Measurements from ENCODE around the gene PCDHB5.
A peak's percentile ranks its signal among the peaks of the same experiment; 100 is the strongest.
"Not testable (repeated sequence)": the region's sequence is repeated elsewhere in the genome, so short reads cannot be mapped to it uniquely, and the experiment has no call there.

PCDHB5 gene

DNA sequence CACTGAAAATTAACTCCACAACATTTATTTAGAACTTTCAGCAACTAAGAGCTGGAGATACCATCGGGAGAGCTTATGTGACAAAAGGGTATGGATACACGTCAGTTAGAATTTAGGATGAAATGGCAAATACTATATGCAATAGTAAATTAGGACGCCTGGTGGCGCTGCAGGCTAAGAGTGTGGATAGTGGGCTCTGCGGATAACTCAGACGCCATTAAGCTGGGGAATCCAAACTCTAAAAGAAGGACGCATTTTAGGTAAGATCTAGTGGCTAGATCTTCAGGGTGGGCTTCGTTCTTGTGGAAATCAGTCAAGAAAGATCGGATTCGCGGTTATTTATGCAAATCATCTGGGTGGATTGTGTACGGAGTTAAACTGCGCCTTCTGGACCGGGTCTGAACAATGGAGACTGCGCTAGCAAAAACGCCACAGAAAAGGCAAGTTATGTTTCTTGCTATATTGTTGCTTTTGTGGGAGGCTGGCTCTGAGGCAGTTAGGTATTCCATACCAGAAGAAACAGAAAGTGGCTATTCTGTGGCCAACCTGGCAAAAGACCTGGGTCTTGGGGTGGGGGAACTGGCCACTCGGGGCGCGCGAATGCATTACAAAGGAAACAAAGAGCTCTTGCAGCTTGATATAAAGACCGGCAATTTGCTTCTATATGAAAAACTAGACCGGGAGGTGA lies at the start of gene PCDHB5:
TSS of gene PCDHB5 (plus strand) at position 177 of the 688 bp plus-strand sequence. CDS start at position 406, 229 bp downstream.
- peak; percentile 42 for DNase-seq

DNA sequence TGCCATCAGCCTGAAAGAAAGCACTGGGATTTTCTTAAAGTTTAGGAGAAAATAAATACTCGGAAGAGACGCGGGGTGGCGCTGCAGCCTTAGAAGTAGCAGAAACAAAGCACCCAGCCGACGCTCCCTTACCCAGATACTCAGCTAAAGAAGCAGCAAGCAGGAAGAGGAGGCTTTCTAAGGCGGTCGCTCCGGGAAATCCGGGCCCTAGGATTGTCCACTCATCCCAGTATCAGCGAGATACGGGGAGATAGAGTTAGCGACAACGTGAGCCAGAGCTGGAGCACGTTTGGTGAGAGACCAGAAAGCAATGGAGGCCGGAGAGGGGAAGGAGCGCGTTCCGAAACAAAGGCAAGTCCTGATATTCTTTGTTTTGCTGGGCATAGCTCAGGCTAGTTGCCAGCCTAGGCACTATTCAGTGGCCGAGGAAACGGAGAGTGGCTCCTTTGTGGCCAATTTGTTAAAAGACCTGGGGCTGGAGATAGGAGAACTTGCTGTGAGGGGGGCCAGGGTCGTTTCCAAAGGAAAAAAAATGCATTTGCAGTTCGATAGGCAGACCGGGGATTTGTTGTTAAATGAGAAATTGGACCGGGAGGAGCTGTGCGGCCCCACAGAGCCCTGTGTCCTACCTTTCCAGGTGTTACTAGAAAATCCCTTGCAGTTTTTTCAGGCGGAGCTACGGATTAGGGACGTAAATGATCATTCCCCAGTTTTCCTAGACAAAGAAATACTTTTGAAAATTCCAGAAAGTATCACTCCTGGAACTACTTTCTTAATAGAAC lies 40.3 kb upstream of the PCDHB5 start, which contains the start of gene PCDHB2:
TSS of gene PCDHB2 (plus strand) at position 135 of the 782 bp plus-strand sequence. CDS start at position 311, 176 bp downstream.
- no peak for DNase-seq

DNA sequence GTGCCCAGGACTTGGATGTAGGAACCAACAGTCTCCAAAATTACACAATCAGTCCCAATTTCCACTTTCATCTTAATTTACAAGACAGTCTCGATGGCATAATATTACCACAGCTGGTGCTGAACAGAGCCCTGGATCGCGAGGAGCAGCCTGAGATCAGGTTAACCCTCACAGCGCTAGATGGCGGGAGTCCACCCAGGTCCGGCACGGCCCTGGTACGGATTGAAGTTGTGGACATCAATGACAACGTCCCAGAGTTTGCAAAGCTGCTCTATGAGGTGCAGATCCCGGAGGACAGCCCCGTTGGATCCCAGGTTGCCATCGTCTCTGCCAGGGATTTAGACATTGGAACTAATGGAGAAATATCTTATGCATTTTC lies 39.8 kb upstream of the PCDHB5 start:
- no peak for DNase-seq

- DNase-seq, result not testable (repeated sequence)
These were observed 38.8 kb upstream of the PCDHB5 start for GRCh38 chr5:141096181-141096580.

GRCh38 chr5:141096586-141096985 lies 38.4 kb upstream of the PCDHB5 start:
- not testable (repeated sequence) for DNase-seq

- no peak for DNase-seq
These were observed 34.7 kb upstream of the PCDHB5 start, which contains the start of gene PCDHB3 for GRCh38 chr5:141100243-141100805. Gene PCDHB3 (plus strand): TSS chr5:141100473. CDS start chr5:141100650, 177 bp downstream.

DNA sequence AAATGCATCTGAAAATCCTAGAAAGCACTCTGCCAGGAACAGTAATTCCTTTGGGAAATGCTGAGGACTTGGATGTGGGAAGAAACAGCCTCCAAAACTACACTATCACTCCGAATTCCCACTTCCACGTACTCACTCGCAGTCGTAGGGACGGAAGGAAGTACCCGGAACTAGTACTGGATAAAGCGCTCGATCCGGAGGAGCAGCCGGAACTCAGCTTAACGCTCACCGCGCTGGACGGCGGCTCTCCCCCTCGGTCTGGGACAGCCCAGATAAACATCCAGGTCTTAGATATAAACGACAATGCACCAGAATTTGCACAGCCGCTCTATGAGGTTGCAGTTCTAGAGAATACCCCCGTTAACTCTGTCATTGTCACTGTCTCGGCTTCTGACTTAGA lies 33.9 kb upstream of the PCDHB5 start:
- no peak for DNase-seq

DNA sequence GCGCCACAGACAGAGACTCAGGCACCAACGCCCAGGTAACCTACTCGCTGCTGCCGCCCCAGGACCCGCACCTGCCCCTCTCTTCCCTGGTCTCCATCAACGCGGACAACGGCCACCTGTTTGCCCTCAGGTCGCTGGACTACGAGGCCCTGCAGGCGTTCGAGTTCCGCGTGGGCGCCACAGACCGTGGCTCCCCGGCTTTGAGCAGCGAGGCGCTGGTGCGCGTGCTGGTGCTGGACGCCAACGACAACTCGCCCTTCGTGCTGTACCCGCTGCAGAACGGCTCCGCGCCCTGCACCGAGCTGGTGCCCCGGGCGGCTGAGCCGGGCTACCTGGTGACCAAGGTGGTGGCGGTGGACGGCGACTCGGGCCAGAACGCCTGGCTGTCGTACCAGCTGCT lies 32.9 kb upstream of the PCDHB5 start:
- not testable (repeated sequence) for DNase-seq

- not testable (repeated sequence) for DNase-seq
These were observed 32.5 kb upstream of the PCDHB5 start for GRCh38 chr5:141102471-141102870.

DNA sequence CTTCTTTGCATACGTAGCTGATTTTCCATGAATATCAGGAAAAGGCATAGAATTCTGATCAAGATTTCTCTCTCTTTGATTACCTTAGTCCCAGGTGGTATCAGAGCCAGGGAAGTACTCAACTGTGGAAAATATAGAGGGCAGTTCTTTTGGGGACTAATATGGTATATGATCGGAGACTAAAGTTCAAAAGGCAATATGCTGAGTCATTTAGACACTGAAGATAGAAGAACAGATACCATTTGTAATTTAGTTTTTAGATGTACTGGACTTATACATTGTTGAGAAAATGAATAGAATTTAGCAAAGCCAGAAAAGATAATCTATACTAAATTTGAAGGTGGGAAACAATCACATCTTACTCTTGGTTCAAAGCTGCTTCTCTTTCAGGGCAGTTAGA lies 29.7 kb upstream of the PCDHB5 start:
- no peak for DNase-seq

DNA sequence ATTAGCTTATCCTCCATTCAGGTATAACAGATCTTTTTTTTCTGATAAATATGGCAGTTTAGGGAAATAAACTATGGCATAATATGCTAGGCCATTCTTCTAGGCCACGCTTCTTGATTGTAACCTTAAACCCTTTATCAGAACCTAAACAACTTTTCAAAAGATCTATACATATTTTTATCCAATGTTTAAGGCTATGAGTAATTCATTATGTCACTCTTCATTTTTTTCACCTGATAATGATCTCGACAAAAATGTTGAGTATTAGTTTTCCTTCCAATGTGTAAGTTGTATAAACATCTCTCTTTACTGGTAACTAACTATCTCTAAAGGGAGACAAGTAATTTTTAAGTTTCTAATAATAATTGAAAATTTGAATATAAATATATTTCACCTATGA lies 15.8 kb upstream of the PCDHB5 start:
- DNase-seq, result no peak

DNA sequence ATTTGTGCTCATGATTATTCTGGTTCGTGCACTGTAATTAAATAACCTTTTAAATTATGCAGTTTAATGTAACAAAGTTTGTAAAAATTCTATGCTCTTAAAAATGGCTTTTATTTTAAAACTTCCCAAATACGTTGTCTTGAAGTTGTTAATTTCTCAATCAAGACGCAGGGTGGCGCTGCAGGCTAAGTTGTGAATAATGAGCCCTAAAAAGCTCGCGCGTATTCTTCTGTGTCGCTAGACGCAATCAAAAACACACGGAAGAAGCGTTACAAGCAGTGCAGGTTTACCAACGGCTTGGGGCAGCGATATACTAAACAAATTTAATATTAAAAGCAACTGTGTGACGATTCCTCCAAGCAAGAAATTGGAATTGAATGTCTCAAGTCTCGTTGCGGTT lies 13.4 kb upstream of the PCDHB5 start, which contains the start of gene PCDHB4:
TSS of gene PCDHB4 (plus strand) at position 256 of the 400 bp plus-strand sequence. CDS start 181 bp downstream, outside the sequence.
- DNase-seq, result no peak

GRCh38 chr5:141121985-141122384 lies 13.0 kb upstream of the PCDHB5 start:
- no peak for DNase-seq

GRCh38 chr5:141123396-141124135 lies 11.4 kb upstream of the PCDHB5 start:
- not testable (repeated sequence) for DNase-seq

DNA sequence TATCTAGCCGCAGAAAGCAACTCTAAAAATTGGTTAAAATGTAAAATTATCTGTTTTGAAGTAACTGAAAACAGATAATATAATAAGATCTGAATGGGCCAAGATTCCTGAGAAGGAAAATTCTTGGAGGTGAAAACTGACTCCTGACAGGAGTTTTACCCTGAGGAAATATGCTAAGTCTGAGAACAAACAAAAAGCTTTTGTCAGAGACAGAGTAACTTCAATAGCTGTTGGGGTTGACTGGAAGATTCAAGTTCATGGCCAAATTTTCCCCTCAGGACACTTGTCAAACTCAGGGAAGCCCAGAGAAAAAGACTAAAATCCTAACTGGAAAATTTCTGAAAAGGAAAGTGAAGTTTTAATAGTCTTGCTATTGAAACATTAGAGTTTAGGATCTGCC lies 7.7 kb upstream of the PCDHB5 start:
- no peak for DNase-seq

GRCh38 chr5:141135718-141136266 lies 786 bp downstream of the PCDHB5 start:
- no peak for DNase-seq

GRCh38 chr5:141137346-141137745 lies 2.3 kb downstream of the PCDHB5 start:
- DNase-seq, result not testable (repeated sequence)

DNA sequence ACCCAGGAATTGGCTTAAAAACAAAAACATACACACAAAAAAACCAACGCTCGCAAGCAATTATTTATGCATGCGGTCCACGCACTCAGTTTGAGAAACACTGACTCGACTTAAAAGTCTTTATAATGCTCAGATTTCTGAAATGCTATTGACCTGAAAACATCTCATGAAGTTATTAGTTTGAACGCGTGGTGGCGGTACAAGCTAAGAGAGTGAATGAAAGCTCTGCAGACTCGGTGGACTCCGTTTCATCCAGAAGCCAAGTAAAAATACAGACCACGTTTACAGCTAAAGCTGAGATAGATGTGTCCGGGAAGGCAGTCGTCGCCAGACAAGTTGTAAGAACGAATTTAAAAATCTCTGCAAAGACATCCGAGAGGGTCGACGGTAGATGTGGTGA lies 14.8 kb downstream of the PCDHB5 start, which contains the start of gene PCDHB6:
TSS of gene PCDHB6 (plus strand) at position 246 of the 400 bp plus-strand sequence. CDS start 201 bp downstream, outside the sequence.
- no peak for DNase-seq

GRCh38 chr5:141150224-141150992 lies 15.4 kb downstream of the PCDHB5 start:
- DNase-seq, result no peak

- DNase-seq, result no peak
These were observed 16.0 kb downstream of the PCDHB5 start for GRCh38 chr5:141150993-141151325.

DNA sequence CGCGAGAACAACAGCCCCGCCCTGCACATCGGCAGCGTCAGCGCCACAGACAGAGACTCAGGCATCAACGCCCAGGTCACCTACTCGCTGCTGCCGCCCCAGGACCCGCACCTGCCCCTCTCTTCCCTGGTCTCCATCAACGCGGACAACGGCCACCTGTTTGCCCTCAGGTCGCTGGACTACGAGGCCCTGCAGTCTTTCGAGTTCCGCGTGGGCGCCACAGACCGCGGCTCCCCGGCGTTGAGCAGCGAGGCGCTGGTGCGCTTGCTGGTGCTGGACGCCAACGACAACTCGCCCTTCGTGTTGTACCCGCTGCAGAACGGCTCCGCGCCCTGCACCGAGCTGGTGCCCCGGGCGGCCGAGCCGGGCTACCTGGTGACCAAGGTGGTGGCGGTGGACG lies 16.6 kb downstream of the PCDHB5 start:
- DNase-seq, result not testable (repeated sequence)

DNA sequence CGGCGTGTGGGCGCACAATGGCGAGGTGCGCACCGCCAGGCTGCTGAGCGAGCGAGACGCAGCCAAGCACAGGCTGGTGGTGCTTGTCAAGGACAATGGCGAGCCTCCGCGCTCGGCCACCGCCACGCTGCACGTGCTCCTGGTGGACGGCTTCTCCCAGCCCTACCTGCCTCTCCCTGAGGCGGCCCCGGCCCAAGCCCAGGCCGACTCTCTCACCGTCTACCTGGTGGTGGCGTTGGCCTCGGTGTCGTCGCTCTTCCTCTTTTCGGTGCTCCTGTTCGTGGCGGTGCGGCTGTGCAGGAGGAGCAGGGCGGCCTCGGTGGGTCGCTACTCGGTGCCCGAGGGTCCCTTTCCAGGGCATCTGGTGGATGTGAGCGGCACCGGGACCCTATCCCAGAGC lies 17.1 kb downstream of the PCDHB5 start:
- DNase-seq, result not testable (repeated sequence)
